ENCODE measurements around the gene HOXD13. TPM values are rescaled to one million over a fixed set of nuclear protein-coding genes. Genes with fewer than 3 reads are reported as not detected.

The HOXD13 gene
- polyA plus RNA-seq, 1 experiment: not detected

DNA sequence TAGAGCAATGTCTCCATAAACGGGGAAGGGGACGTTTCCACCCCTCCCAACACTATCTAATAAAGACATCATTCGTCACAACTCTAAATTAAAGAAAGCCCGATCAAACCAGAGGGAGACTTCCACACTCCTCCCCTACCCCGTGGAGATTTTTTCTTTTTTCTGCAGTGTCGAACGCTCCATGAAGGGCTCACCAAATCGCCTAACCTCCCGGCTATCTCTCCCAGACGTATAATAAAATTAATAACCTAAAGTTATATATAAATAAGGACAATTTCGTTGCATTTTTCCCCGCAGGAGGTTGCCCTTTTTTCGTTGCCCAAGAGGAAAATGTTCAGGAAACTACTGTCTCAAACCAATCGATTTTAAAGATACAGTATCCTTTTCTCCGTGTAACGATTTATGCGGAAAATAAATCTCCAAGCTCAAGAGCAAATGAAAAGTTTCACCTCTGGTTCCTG is 11.1 kb upstream of the HOXD13 start:
- peaks cover 31% of the 10 kb centered on the region for H3K9me3 ChIP-seq (ENCODE audit: control insufficient read depth, insufficient read depth, low read length)
- no peak overlapping the region for H3K27ac ChIP-seq (ENCODE audit: low read depth, low read length)
- no peak for DNase-seq (ENCODE audit: low read depth, low spot score)
- POLR2A ChIA-PET: no interaction called here
- TF ChIP-seq, protein P1, sequence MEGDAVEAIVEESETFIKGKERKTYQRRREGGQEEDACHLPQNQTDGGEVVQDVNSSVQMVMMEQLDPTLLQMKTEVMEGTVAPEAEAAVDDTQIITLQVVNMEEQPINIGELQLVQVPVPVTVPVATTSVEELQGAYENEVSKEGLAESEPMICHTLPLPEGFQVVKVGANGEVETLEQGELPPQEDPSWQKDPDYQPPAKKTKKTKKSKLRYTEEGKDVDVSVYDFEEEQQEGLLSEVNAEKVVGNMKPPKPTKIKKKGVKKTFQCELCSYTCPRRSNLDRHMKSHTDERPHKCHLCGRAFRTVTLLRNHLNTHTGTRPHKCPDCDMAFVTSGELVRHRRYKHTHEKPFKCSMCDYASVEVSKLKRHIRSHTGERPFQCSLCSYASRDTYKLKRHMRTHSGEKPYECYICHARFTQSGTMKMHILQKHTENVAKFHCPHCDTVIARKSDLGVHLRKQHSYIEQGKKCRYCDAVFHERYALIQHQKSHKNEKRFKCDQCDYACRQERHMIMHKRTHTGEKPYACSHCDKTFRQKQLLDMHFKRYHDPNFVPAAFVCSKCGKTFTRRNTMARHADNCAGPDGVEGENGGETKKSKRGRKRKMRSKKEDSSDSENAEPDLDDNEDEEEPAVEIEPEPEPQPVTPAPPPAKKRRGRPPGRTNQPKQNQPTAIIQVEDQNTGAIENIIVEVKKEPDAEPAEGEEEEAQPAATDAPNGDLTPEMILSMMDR (IDR thresholded peaks at IDR 0.05; ENCODE audit: low read depth, low read length): no peak
- H3K27me3 ChIP-seq (ENCODE audit: control insufficient read depth, insufficient read depth, low read length): peaks cover 89% of the 10 kb centered on the region
- no peak overlapping the region for H3K4me3 ChIP-seq (ENCODE audit: low read depth, low read length)
- CTCF ChIA-PET: interaction anchor here (0.6 to 3.2 kb wide), 2 partner anchors 10 to 392 kb away, joined by 4 to 22 read pairs; no protein-coding TSS in a partner anchor

GRCh38 chr2:176081837-176082524 is 10.5 kb upstream of the HOXD13 start:
- TF ChIP-seq, protein P1 (IDR thresholded peaks at IDR 0.05; ENCODE audit: low read depth, low read length): no peak
- ChIA-PET POLR2A (no interaction called here), CTCF (interaction anchor here (0.6 to 3.2 kb wide), 2 partner anchors 11 to 393 kb away, joined by 4 to 22 read pairs; no protein-coding TSS in a partner anchor)
- Histone ChIP-seq H3K27me3 (ENCODE audit: control insufficient read depth, insufficient read depth, low read length) (peaks cover 88% of the 10 kb centered on the region), H3K4me3 (ENCODE audit: low read depth, low read length) (no peak overlapping the region), H3K9me3 (ENCODE audit: control insufficient read depth, insufficient read depth, low read length) (peaks cover 31% of the 10 kb centered on the region), H3K27ac (ENCODE audit: low read depth, low read length) (no peak overlapping the region)
- no peak for DNase-seq (ENCODE audit: low read depth, low spot score)

GRCh38 chr2:176082525-176082823 is 10.0 kb upstream of the HOXD13 start:
- Histone ChIP-seq H3K27ac (ENCODE audit: low read depth, low read length) (no peak overlapping the region), H3K4me3 (ENCODE audit: low read depth, low read length) (no peak overlapping the region), H3K9me3 (ENCODE audit: control insufficient read depth, insufficient read depth, low read length) (peaks cover 31% of the 10 kb centered on the region), H3K27me3 (ENCODE audit: control insufficient read depth, insufficient read depth, low read length) (peaks cover 91% of the 10 kb centered on the region)
- TF ChIP-seq, protein P1 (IDR thresholded peaks at IDR 0.05; ENCODE audit: low read depth, low read length): no peak
- ChIA-PET POLR2A (no interaction called here), CTCF (interaction anchor here (0.7 kb wide), 1 partner anchor 30 kb away, joined by 3 read pairs; no protein-coding TSS in a partner anchor)
- DNase-seq (ENCODE audit: low read depth, low spot score): no peak

GRCh38 chr2:176082824-176083751 is 9.4 kb upstream of the HOXD13 start:
- TF ChIP-seq, protein P1 (IDR thresholded peaks at IDR 0.05; ENCODE audit: low read depth, low read length): no peak
- CTCF ChIA-PET: interaction anchor here (0.7 kb wide), 1 partner anchor 30 kb away, joined by 3 read pairs; no protein-coding TSS in a partner anchor
- POLR2A ChIA-PET: no interaction called here
- Histone ChIP-seq H3K27ac (ENCODE audit: low read depth, low read length) (no peak overlapping the region), H3K9me3 (ENCODE audit: control insufficient read depth, insufficient read depth, low read length) (peaks cover 35% of the 10 kb centered on the region), H3K27me3 (ENCODE audit: control insufficient read depth, insufficient read depth, low read length) (peaks cover 95% of the 10 kb centered on the region), H3K4me3 (ENCODE audit: low read depth, low read length) (no peak overlapping the region)
- DNase-seq (ENCODE audit: low read depth, low spot score): no peak

Data from AG04450 (cell line).